ENCODE data around the gene MKI67. TPM values are rescaled to one million over a fixed set of nuclear protein-coding genes. Genes with fewer than 3 reads are reported as not detected.

The MKI67 gene
- total and polyA plus RNA-seq, 2 of the 4 experiments (the other 2 are of a cell fraction), result 13.5 to 36.4 TPM

DNA sequence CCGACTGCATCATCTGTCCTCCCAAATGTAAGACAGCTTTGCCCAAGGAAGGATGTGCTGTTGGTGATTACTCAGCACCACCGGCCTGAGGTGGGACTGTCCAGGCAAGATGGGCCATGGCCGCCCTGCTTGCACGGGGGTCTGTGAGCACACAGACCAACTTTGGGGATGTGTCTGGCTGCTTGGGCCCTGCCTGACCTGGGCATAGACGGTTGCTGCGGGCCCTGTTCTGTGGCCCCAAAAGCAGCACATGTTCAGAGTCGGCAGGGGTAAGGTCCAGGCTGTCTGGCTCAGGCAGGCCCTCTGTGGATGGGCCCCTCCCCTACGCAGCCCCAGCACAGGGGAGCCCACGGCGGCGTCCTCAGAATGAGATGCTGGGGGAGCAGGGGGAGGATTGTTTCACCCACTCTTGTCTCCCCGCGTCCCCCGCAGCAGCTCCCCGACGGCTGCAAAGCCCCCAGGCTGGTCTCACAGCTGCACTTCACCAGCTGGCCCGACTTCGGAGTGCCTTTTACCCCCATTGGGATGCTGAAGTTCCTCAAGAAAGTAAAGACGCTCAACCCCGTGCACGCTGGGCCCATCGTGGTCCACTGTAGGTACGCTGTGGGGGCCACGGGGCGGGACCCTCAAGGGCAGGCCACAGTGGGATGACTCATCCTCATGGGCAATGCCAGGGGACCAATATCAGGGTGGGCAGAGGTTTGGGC is 58.4 kb downstream of the MKI67 start:
- Histone ChIP-seq H3K27ac (ENCODE audit: insufficient read depth, low read length) (no peak overlapping the region), H2BK120ac (ENCODE audit: low read depth, low read length) (no peak overlapping the region), H3K36me3 (ENCODE audit: control insufficient read depth, insufficient read depth, low read length) (no peaks in the 10 kb centered on the region), H4K20me1 (ENCODE audit: insufficient read depth, low read length) (no peaks in the 10 kb centered on the region), H2AK9ac (replicated peaks; ENCODE audit: low read depth, low read length, poor library complexity) (no peak overlapping the region), H2BK20ac (ENCODE audit: low read depth, low read length) (no peak overlapping the region), H2BK15ac (ENCODE audit: low read depth, low read length) (no peak overlapping the region), H4K8ac (ENCODE audit: low read depth in 2 of 2, low read length in 2 of 2) (no peak overlapping the region), H3K4me1 (ENCODE audit: control insufficient read depth, insufficient read depth, low read length) (peaks cover 6% of the 10 kb centered on the region), H3K9me1 (ENCODE audit: insufficient read depth, low read length) (no peaks in the 10 kb centered on the region), H3K18ac (ENCODE audit: low read depth, low read length) (no peak overlapping the region), H3K23ac (ENCODE audit: low read depth, low read length) (no peak overlapping the region), H3K14ac (replicated peaks; ENCODE audit: low read depth, low read length) (no peak overlapping the region), H3K9ac (ENCODE audit: low read depth, low read length) (no peak overlapping the region), H3K4me2 (ENCODE audit: low read depth, low read length) (no peak overlapping the region), H2AFZ (replicated peaks; ENCODE audit: low read length, poor library complexity) (no peak overlapping the region), H3K79me1 (ENCODE audit: low read depth in 1 of 2, low read length in 2 of 2) (no peaks in the 10 kb centered on the region), H4K5ac (ENCODE audit: low read depth, low read length) (no peak overlapping the region), H3K27me3 (ENCODE audit: control insufficient read depth, insufficient read depth, low read length) (no peaks in the 10 kb centered on the region; the same call in 1 of the 2 replicates), H2AK5ac (ENCODE audit: low read depth, low read length) (no peak overlapping the region), H3K4me3 (ENCODE audit: insufficient read depth, low read depth, low read length) (no peak overlapping the region), H3K56ac (ENCODE audit: extremely low read depth, insufficient read depth, low read length) (no peak overlapping the region), H3K4ac (ENCODE audit: low read depth, low read length) (no peak overlapping the region), H4K91ac (ENCODE audit: insufficient read depth, low read depth, low read length) (no peak overlapping the region), H2BK5ac (ENCODE audit: low read depth, low read length, poor library complexity, severe bottlenecking) (no peak overlapping the region), H3K9me3 (ENCODE audit: control insufficient read depth, insufficient read depth, low read length) (no peaks in the 10 kb centered on the region)
- TF ChIP-seq RFX5 (IDR thresholded peaks at IDR 0.05; ENCODE audit: low read depth, low read length) (no peak), MAZ (IDR thresholded peaks at IDR 0.05; ENCODE audit: borderline replicate concordance, low read depth, low read length) (no peak), NFE2L2 (IDR thresholded peaks at IDR 0.05; ENCODE audit: low read depth, low read length) (no peak), CHD1 (IDR thresholded peaks at IDR 0.05; ENCODE audit: low read depth, low read length) (no peak), RAD21 (IDR thresholded peaks at IDR 0.05; ENCODE audit: low read length) (no peak), FOS (IDR thresholded peaks at IDR 0.05; ENCODE audit: low read depth, low read length) (no peak), CEBPB (IDR thresholded peaks at IDR 0.05; ENCODE audit: low read depth, low read length) (no peak), RCOR1 (IDR thresholded peaks at IDR 0.05; ENCODE audit: insufficient replicate concordance, low read length) (no peak), POLR2A (IDR thresholded peaks at IDR 0.05; ENCODE audit: low read depth, low read length) (no peak), MAFK (IDR thresholded peaks at IDR 0.05; ENCODE audit: low read depth, low read length) (no peak), SMC3 (IDR thresholded peaks at IDR 0.05; ENCODE audit: low read depth, low read length) (no peak), BHLHE40 (IDR thresholded peaks at IDR 0.05; ENCODE audit: low read depth, low read length) (no peak)
- TF ChIP-seq, protein P1, sequence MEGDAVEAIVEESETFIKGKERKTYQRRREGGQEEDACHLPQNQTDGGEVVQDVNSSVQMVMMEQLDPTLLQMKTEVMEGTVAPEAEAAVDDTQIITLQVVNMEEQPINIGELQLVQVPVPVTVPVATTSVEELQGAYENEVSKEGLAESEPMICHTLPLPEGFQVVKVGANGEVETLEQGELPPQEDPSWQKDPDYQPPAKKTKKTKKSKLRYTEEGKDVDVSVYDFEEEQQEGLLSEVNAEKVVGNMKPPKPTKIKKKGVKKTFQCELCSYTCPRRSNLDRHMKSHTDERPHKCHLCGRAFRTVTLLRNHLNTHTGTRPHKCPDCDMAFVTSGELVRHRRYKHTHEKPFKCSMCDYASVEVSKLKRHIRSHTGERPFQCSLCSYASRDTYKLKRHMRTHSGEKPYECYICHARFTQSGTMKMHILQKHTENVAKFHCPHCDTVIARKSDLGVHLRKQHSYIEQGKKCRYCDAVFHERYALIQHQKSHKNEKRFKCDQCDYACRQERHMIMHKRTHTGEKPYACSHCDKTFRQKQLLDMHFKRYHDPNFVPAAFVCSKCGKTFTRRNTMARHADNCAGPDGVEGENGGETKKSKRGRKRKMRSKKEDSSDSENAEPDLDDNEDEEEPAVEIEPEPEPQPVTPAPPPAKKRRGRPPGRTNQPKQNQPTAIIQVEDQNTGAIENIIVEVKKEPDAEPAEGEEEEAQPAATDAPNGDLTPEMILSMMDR (conservative IDR thresholded peaks at IDR 0.05; ENCODE audit: low read depth, low read length), result no peak
- TF ChIP-seq, protein P2, sequence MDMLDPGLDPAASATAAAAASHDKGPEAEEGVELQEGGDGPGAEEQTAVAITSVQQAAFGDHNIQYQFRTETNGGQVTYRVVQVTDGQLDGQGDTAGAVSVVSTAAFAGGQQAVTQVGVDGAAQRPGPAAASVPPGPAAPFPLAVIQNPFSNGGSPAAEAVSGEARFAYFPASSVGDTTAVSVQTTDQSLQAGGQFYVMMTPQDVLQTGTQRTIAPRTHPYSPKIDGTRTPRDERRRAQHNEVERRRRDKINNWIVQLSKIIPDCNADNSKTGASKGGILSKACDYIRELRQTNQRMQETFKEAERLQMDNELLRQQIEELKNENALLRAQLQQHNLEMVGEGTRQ (IDR thresholded peaks at IDR 0.05; ENCODE audit: low read depth, low read length), result no peak
- in situ Hi-C loops (cut with MboI; ENCODE audit: low sequenced_read_pairs) (no loop called here), dilution Hi-C loops (cut with HindIII; ENCODE audit: low sequenced_read_pairs, unreplicated experiment) (no loop called here), intact Hi-C loops (cut with micrococcal nuclease) (loop anchor here (2.0 kb wide), 1 partner anchor 57 kb away; no protein-coding TSS in a partner anchor)
- BruUV-seq (replicated peaks), result no TSS peak
- ChIA-PET CTCF (no interaction called here), POLR2A (ENCODE audit: unreplicated experiment) (no interaction called here)
- no peak for ATAC-seq (ENCODE audit: low read depth)
- WGBS, 2 experiments (ENCODE audit: extremely low coverage in 2 of 2, insufficient read length in 1 of 2), result 89% methylated on average over 11 of the region's 25 CpGs; no CpG with 5 or more reads in 1 of the 2 experiments
- no peak for DNase-seq
